ENCODE results near the gene NCAM1.

DNA sequence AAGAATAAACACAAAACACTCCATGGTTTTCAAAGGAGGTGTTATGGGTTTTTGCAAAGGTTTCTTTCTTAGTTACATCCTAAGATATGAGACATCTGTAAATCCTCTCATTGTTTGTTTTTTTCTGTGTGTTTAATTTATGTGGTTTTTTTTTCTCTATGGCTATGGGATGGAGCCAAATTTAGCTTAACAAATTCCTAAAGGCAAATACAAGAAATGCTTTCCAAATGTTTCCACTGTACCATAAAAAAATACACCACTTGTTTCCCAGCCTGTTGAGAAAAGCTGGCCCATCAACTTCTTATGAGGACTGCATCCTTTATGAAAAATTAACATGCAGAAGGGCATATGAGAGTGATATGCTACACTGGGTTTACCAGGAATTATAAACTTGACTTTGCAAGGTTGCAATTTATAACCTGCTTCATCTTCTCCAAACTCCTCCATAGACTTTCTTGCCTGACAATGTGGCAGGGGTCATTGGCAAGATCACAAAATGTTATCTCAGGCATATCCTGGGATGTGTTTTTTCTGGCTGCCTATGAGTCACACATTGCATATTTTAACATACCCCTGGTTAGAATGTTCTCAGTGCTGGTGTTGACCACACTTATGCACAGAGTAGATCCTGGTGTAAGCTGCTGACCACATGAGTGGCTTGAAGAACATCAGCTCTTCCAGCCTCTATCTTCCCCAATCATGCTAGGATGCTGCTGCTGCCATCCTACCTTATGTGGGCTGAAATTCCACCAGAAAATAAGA is 215.6 kb downstream of the NCAM1 start:
- TF ChIP-seq POLR2A (IDR thresholded peaks at IDR 0.05) (no peak), EP300 (IDR thresholded peaks at IDR 0.05) (no peak), CTCF (IDR thresholded peaks at IDR 0.05) (no peak)

Data from sigmoid colon (tissue), 4 donors.